Fibroblast of pulmonary artery (primary cell): ENCODE measurements around the gene PXYLP1.

ENCODE experiments used
- DNase-seq: peaks from one replicate; pipeline ENCODE4 v3.0.0-alpha.2; 2010; ENCODE audit warnings: low read depth
- H3K4me3 ChIP-seq: replicated peaks from 2 replicates; pipeline ENCODE4 v1.5.1; 2011; ENCODE audit warnings: low read depth, mild to moderate bottlenecking, control low read depth, low read length, moderate library complexity
- CTCF ChIP-seq: IDR thresholded peaks from 2 replicates; pipeline ENCODE4 v1.5.1; 2011; ENCODE audit warnings: mild to moderate bottlenecking, control low read depth, low read length, inconsistent platforms; ENCODE audit errors: missing control alignments

The PXYLP1 gene

GRCh38 chr3:141248064-141248463 lies 16.4 kb downstream of the PXYLP1 start:
- no peak for TF ChIP-seq CTCF
- no peak overlapping the region for H3K4me3 ChIP-seq
- DNase-seq: no peak

- DNase-seq: no peak
- no peak overlapping the region for H3K4me3 ChIP-seq
- no peak for TF ChIP-seq CTCF
Measured at GRCh38 chr3:141249041-141249440, 17.4 kb downstream of the PXYLP1 start.

- no peak overlapping the region for H3K4me3 ChIP-seq
- TF ChIP-seq CTCF: no peak
- DNase-seq: no peak
Measured at GRCh38 chr3:141250342-141250741, 18.7 kb downstream of the PXYLP1 start.

GRCh38 chr3:141250828-141251227 lies 19.2 kb downstream of the PXYLP1 start:
- no peak for DNase-seq

GRCh38 chr3:141253326-141253725 lies 21.7 kb downstream of the PXYLP1 start:
- H3K4me3 ChIP-seq: no peak overlapping the region
- no peak for TF ChIP-seq CTCF
- no peak for DNase-seq

More at GRCh38 chr3:141250828-141251227, 19.2 kb downstream of the PXYLP1 start:
- no peak for TF ChIP-seq CTCF
- H3K4me3 ChIP-seq: no peak overlapping the region

GRCh38 chr3:141253811-141254210 lies 22.2 kb downstream of the PXYLP1 start:
- no peak overlapping the region for H3K4me3 ChIP-seq
- DNase-seq: no peak
- TF ChIP-seq CTCF: no peak

- no peak for TF ChIP-seq CTCF
- no peak overlapping the region for H3K4me3 ChIP-seq
- no peak for DNase-seq
Measured at GRCh38 chr3:141255137-141255845, 23.7 kb downstream of the PXYLP1 start.
